ENCODE data around the gene DLG2. TPM values are rescaled to one million over a fixed set of nuclear protein-coding genes. Genes with fewer than 3 reads are reported as not detected.

The DLG2 gene
- total and polyA plus RNA-seq, 4 donors: 0.30 to 5.5 (median 0.68) TPM

DNA sequence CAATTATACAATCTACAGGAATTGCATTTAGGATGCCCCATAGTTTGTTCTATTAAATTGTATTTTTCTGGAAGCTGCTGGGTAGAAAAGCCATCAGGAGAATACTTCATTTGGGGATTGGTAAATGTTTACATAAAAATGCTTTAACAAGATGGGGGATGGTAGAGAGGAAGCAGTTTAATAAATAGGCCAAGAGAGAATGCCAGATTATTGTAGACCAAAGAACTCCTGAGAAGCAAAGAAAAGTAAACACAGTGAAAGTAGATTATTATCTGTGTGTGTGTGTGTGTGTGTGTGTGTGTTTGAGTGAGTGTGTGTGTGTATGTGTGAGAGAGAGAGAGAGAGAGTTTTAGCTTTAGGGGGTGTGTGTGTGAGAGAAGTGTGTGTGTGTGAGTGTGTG lies 1520.6 kb downstream of the DLG2 start:
- no peaks in the 10 kb centered on the region for H3K36me3 ChIP-seq (ENCODE audit: control insufficient read depth in 4 of 4, insufficient read depth in 3 of 4, low read depth in 1 of 4, low read length in 3 of 4)

DNA sequence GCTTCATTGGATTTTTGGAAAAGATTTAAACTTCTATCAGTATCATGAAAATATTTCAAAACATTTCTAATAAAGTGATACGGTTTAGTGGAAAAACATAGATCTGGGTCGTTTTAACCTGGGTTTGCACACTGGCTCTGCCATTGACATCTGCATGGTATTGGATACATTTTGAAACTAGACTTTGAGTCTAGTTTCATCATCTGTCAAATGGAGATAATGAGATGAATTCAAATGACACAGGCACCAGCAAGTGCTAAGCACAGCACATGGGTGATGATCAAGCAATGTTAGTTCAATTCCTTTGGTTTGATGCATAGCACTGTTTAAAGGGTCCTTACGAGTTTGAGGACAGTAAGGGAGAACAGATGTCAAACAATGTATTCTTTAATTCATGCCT lies 1522.0 kb downstream of the DLG2 start:
- Histone ChIP-seq H3K27ac (ENCODE audit: low read depth in 1 of 2, low read length in 2 of 2) (no peak overlapping the region), H3K36me3 (ENCODE audit: control insufficient read depth in 4 of 4, insufficient read depth in 3 of 4, low read depth in 1 of 4, low read length in 3 of 4) (no peaks in the 10 kb centered on the region), H3K9me3 (ENCODE audit: control insufficient read depth in 4 of 4, low read length in 3 of 4) (no peaks in the 10 kb centered on the region), H3K4me1 (ENCODE audit: control insufficient read depth in 4 of 4, insufficient read depth in 4 of 4, low read length in 3 of 4) (peaks cover 0 to 12% (median 0%) of the 10 kb centered on the region in 4 donors), H3K27me3 (ENCODE audit: control insufficient read depth in 4 of 4, insufficient read depth in 4 of 4, low read length in 3 of 4) (no peaks in the 10 kb centered on the region), H3K4me3 (ENCODE audit: low read depth in 1 of 3, low read length in 3 of 3) (no peak overlapping the region), H3K9ac (ENCODE audit: low read depth in 1 of 2, low read length in 2 of 2) (no peak overlapping the region)
- TF ChIP-seq TAF1 (conservative IDR thresholded peaks at IDR 0.05) (no peak), NR2F2 (IDR thresholded peaks at IDR 0.05) (no peak), HNF4A (conservative IDR thresholded peaks at IDR 0.05) (peak in 1 of 2 donors; percentile 11), RXRA (IDR thresholded peaks at IDR 0.05) (no peak), EGR1 (IDR thresholded peaks at IDR 0.05; ENCODE audit: low read depth in 2 of 2) (no peak)
- TF ChIP-seq, protein P1, sequence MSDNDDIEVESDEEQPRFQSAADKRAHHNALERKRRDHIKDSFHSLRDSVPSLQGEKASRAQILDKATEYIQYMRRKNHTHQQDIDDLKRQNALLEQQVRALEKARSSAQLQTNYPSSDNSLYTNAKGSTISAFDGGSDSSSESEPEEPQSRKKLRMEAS (IDR thresholded peaks at IDR 0.05): no peak
- WGBS: 75% methylated on average over 3 of the region's 3 CpGs
- no peak for DNase-seq (ENCODE audit: low spot score)

More for the DNA sequence above, 1520.6 kb downstream of the DLG2 start:
- no peak for DNase-seq (ENCODE audit: low spot score)
- H3K27me3 ChIP-seq (ENCODE audit: control insufficient read depth in 4 of 4, insufficient read depth in 4 of 4, low read length in 3 of 4): no peaks in the 10 kb centered on the region
- peaks cover 0 to 12% (median 0%) of the 10 kb centered on the region in 4 donors for H3K4me1 ChIP-seq (ENCODE audit: control insufficient read depth in 4 of 4, insufficient read depth in 4 of 4, low read length in 3 of 4)
- no peak overlapping the region for H3K4me3 ChIP-seq (ENCODE audit: low read depth in 1 of 3, low read length in 3 of 3)
- no peak overlapping the region for H3K9ac ChIP-seq (ENCODE audit: low read depth in 1 of 2, low read length in 2 of 2)
- TF ChIP-seq JUND (IDR thresholded peaks at IDR 0.05): no peak
- TF ChIP-seq GABPA (IDR thresholded peaks at IDR 0.05 in 1 of 2, conservative IDR thresholded peaks at IDR 0.05 in 1 of 2): no peak
- no peak for TF ChIP-seq HNF4A (conservative IDR thresholded peaks at IDR 0.05)
- TF ChIP-seq SP1 (IDR thresholded peaks at IDR 0.05): no peak
- TF ChIP-seq TAF1 (conservative IDR thresholded peaks at IDR 0.05): no peak
- no peak for TF ChIP-seq ATF3 (IDR thresholded peaks at IDR 0.05)
- TF ChIP-seq RXRA (IDR thresholded peaks at IDR 0.05): no peak
- TF ChIP-seq EGR1 (IDR thresholded peaks at IDR 0.05; ENCODE audit: low read depth in 2 of 2): no peak
- no peak overlapping the region for H3K27ac ChIP-seq (ENCODE audit: low read depth in 1 of 2, low read length in 2 of 2)
- no peaks in the 10 kb centered on the region for H3K9me3 ChIP-seq (ENCODE audit: control insufficient read depth in 4 of 4, low read length in 3 of 4)

GRCh38 chr11:84103096-84103495 lies 1524.0 kb downstream of the DLG2 start:
- Histone ChIP-seq H3K4me1 (ENCODE audit: control insufficient read depth in 4 of 4, insufficient read depth in 4 of 4, low read length in 3 of 4) (peaks cover 0 to 12% (median 0%) of the 10 kb centered on the region in 4 donors), H3K27ac (ENCODE audit: low read depth in 1 of 2, low read length in 2 of 2) (no peak overlapping the region), H3K27me3 (ENCODE audit: control insufficient read depth in 4 of 4, insufficient read depth in 4 of 4, low read length in 3 of 4) (no peaks in the 10 kb centered on the region), H3K36me3 (ENCODE audit: control insufficient read depth in 4 of 4, insufficient read depth in 3 of 4, low read depth in 1 of 4, low read length in 3 of 4) (no peaks in the 10 kb centered on the region), H3K9me3 (ENCODE audit: control insufficient read depth in 4 of 4, low read length in 3 of 4) (no peaks in the 10 kb centered on the region), H3K4me3 (ENCODE audit: low read depth in 1 of 3, low read length in 3 of 3) (no peak overlapping the region), H3K9ac (ENCODE audit: low read depth in 1 of 2, low read length in 2 of 2) (no peak overlapping the region)
- WGBS: 88% methylated on average over 1 of the region's 1 CpG
- TF ChIP-seq, protein P2, sequence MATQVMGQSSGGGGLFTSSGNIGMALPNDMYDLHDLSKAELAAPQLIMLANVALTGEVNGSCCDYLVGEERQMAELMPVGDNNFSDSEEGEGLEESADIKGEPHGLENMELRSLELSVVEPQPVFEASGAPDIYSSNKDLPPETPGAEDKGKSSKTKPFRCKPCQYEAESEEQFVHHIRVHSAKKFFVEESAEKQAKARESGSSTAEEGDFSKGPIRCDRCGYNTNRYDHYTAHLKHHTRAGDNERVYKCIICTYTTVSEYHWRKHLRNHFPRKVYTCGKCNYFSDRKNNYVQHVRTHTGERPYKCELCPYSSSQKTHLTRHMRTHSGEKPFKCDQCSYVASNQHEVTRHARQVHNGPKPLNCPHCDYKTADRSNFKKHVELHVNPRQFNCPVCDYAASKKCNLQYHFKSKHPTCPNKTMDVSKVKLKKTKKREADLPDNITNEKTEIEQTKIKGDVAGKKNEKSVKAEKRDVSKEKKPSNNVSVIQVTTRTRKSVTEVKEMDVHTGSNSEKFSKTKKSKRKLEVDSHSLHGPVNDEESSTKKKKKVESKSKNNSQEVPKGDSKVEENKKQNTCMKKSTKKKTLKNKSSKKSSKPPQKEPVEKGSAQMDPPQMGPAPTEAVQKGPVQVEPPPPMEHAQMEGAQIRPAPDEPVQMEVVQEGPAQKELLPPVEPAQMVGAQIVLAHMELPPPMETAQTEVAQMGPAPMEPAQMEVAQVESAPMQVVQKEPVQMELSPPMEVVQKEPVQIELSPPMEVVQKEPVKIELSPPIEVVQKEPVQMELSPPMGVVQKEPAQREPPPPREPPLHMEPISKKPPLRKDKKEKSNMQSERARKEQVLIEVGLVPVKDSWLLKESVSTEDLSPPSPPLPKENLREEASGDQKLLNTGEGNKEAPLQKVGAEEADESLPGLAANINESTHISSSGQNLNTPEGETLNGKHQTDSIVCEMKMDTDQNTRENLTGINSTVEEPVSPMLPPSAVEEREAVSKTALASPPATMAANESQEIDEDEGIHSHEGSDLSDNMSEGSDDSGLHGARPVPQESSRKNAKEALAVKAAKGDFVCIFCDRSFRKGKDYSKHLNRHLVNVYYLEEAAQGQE (IDR thresholded peaks at IDR 0.05): no peak
- TF ChIP-seq HNF4A (conservative IDR thresholded peaks at IDR 0.05) (no peak), HNF4G (IDR thresholded peaks at IDR 0.05) (no peak), EGR1 (IDR thresholded peaks at IDR 0.05; ENCODE audit: low read depth in 2 of 2) (no peak), RAD21 (IDR thresholded peaks at IDR 0.05) (no peak), SP1 (IDR thresholded peaks at IDR 0.05) (no peak), FOXA1 (IDR thresholded peaks at IDR 0.05) (no peak), ATF3 (IDR thresholded peaks at IDR 0.05) (no peak), NR2F2 (IDR thresholded peaks at IDR 0.05) (no peak), FOXA2 (IDR thresholded peaks at IDR 0.05) (no peak)
- TF ChIP-seq, protein P3, sequence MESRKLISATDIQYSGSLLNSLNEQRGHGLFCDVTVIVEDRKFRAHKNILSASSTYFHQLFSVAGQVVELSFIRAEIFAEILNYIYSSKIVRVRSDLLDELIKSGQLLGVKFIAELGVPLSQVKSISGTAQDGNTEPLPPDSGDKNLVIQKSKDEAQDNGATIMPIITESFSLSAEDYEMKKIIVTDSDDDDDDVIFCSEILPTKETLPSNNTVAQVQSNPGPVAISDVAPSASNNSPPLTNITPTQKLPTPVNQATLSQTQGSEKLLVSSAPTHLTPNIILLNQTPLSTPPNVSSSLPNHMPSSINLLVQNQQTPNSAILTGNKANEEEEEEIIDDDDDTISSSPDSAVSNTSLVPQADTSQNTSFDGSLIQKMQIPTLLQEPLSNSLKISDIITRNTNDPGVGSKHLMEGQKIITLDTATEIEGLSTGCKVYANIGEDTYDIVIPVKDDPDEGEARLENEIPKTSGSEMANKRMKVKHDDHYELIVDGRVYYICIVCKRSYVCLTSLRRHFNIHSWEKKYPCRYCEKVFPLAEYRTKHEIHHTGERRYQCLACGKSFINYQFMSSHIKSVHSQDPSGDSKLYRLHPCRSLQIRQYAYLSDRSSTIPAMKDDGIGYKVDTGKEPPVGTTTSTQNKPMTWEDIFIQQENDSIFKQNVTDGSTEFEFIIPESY (IDR thresholded peaks at IDR 0.05): no peak
- TF ChIP-seq, protein P1 (IDR thresholded peaks at IDR 0.05): no peak
- TF ChIP-seq, protein P4, sequence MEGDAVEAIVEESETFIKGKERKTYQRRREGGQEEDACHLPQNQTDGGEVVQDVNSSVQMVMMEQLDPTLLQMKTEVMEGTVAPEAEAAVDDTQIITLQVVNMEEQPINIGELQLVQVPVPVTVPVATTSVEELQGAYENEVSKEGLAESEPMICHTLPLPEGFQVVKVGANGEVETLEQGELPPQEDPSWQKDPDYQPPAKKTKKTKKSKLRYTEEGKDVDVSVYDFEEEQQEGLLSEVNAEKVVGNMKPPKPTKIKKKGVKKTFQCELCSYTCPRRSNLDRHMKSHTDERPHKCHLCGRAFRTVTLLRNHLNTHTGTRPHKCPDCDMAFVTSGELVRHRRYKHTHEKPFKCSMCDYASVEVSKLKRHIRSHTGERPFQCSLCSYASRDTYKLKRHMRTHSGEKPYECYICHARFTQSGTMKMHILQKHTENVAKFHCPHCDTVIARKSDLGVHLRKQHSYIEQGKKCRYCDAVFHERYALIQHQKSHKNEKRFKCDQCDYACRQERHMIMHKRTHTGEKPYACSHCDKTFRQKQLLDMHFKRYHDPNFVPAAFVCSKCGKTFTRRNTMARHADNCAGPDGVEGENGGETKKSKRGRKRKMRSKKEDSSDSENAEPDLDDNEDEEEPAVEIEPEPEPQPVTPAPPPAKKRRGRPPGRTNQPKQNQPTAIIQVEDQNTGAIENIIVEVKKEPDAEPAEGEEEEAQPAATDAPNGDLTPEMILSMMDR (IDR thresholded peaks at IDR 0.05; ENCODE audit: low read depth, low read length, missing input control): no peak
- no peak for DNase-seq (ENCODE audit: low spot score)
